Middle frontal gyrus (tissue), 1 donor: ENCODE results near the gene SEC14L5.

Experiments used
- DNase-seq: peaks from one replicate; pipeline ENCODE4 v3.0.0-alpha.2; 2015; ENCODE audit warnings: low spot score; ENCODE audit errors: extremely low spot score

The SEC14L5 gene

GRCh38 chr16:4957720-4958509, at the start of gene SEC14L5:
Gene SEC14L5 (plus strand): TSS chr16:4958330. CDS start chr16:4959324, 994 bp downstream.
- DNase-seq, result peak; percentile 91

- no peak for DNase-seq
Observed at GRCh38 chr16:4908854-4909401, 49.2 kb upstream of the SEC14L5 start.

DNA sequence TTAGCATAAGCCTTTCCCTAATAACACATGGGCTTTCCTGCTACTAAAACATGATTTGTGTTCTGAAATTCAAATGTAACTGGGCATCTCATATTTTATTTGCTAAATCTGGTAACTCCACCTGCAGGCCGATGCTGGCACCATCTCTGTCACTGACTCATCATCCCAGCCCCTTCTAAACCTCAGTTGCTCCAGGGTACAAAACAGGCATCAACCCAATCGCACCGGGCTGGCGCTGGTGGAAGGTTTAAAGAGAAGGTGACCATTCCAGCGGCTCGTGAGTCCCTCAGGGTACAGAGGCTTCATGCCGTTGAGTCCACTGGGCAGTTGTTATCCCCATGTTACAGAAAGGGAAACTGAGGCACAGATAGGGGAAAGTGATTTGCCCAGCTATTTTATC, 48.3 kb upstream of the SEC14L5 start:
- no peak for DNase-seq

DNA sequence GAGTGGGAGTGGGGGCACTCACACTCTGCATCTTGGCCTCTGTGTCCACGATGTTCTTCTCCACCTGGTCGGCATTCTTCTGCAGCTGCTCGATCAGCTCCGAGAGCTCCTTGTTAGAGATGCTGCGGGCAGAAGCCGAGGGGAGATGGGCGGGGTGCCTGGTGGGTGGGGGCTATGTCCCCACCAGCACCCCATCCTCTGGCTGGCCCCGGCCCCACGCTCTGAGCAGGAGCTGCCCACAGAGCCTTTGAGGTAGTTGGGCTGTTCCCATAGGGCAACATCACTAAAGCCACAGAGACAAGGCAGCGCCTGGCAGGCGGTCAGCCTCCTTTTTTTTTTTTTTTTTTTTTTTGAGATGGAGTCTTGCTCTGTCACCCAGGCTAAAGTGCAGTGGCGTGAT, 47.3 kb upstream of the SEC14L5 start:
- DNase-seq, result no peak

GRCh38 chr16:4911970-4912386, 46.2 kb upstream of the SEC14L5 start:
- DNase-seq, result no peak

- DNase-seq, result no peak
Observed at GRCh38 chr16:4913130-4913773, 44.9 kb upstream of the SEC14L5 start.

DNA sequence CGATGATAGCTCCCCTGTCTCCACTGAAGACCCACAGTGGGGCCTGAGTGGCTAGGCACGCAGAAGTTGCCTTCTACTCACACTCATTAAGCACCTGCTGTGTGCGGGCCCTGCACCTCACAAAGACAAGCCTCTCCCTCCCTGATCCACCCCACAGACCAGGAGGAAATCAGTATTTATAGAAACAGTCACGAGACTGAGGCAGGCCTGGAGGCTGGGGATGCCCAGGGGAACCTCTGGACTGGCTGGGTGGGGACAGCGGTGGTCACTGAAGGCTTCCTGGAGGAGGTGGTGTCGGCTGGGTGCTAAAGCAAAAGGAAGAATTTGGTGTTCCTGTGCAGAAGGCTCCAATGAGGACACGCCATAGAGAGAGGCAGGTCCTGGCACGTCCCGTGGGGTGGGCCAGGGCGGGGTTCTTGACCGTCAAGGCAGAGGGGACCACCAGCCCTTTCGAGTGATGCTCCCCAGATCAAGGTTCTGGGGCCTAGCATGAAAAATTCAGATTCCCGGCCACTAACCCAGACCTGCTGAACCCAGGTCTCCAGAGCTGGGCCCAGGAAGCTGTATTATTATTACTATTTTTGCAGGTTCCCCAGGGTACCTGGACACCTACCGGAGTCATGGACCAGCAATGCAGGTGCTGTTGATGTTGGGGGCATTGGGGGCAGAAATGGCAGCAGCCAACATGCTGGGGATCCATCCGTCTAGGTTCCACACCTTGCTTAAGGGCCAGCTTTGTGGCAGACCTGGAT, 44.2 kb upstream of the SEC14L5 start:
- DNase-seq, result no peak

DNA sequence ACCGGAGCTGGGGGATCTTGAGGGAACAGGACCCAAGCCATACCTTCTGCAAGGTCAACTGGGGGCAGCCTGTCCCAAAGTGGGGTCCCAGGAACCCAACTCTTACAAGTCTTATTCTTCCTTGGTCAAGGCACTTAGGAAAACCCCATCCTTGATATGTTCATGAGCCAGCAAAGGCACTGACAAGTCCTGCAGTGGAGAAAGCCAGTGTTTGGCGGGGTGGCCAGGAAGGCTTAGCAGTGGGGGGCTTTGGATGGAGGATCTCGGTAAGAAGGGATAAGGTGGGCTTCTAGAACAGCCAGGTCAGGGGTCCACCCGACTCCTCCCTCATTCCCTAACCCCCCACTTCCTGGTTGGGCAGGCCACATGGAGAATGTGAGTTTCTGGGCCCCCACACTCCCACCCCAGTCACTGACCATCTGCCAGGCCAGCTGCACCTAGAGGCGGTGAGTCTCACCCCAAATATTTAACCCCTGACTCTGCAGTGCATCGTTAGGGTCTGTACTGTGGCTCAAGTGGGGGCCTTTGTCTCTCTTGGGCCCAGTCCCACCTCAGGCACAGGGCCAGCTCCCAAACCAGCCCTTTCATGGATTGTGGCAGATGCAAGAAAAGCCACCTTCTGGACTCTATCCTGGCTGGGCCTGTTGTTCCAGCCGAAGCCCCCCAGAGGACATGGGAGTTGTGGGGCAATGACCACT, 43.5 kb upstream of the SEC14L5 start:
- no peak for DNase-seq

- DNase-seq, result no peak
Observed at GRCh38 chr16:4915226-4915761, 42.8 kb upstream of the SEC14L5 start.

- no peak for DNase-seq
Observed at GRCh38 chr16:4917117-4917516, 41.0 kb upstream of the SEC14L5 start.

- DNase-seq, result no peak
Observed at GRCh38 chr16:4918781-4919251, 39.3 kb upstream of the SEC14L5 start.

GRCh38 chr16:4920826-4921225, 37.3 kb upstream of the SEC14L5 start:
- no peak for DNase-seq

- no peak for DNase-seq
Observed at GRCh38 chr16:4922721-4923342, 35.3 kb upstream of the SEC14L5 start.

DNA sequence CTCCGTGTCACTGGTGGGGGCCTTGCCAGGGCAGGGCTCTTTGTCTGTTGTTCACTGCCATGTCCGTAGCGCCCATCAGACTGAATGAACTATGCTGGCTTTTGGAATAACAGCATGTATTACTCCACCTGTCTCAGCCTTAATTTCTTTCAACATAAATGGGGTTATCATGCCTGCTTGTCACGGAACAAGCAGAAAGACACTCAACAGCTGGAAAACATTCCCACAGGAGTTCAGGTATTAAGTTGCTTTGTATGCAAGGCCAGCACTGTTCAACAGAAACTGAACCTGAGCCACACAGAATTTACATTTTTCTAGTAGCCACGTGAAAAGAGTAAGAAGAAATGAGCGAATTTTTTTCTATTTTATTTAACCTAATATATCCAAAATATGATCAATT, 34.3 kb upstream of the SEC14L5 start:
- DNase-seq, result no peak

DNA sequence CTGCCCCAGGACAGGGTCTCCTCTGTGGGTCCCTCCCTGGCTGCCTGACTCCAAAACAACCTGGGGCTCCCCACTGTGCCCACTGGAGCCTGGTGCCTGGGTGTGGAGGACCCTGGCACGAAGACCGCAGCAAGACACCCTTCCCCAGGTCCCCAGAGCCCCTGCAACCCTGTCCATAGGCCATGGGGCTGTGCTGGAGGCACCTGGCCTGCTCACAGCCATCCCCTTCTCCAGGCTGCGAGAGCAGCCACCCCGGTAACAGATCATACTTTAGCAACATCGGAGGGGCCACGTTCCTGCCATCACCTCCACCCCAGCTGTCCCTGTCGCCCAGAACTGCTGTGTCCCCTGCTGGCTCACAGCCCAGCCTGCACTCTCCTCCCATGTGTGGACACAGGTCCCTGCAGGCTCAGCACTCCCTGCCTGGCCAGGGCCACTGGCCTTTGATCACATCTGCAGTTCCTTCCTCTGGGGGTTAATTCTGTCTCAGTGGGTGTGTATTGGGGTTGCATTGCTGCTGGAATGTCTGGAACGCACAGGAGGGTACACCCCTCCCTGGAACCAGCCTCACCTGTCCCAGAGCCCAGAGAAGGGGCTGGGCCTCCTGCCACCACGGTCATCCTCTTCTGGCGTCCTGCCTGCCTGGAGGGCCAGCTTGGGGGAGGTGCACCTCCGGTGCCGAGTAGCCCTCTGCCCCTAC, 33.4 kb upstream of the SEC14L5 start:
- DNase-seq, result no peak

DNA sequence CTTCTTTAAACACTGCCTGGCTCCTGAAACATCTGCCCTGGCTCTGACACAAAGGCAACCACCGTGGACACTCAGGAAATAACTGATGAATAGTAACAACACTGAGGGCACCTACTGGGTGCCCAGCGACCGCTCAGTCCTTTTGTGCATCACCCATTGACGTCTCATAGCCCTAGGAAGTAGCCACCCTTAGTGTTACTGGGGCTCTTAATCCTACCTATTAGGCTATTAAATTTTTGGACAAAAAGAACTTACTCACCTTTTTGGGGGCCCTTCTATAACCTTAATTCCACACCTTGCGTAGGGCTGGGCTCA, 32.9 kb upstream of the SEC14L5 start:
- no peak for DNase-seq

DNA sequence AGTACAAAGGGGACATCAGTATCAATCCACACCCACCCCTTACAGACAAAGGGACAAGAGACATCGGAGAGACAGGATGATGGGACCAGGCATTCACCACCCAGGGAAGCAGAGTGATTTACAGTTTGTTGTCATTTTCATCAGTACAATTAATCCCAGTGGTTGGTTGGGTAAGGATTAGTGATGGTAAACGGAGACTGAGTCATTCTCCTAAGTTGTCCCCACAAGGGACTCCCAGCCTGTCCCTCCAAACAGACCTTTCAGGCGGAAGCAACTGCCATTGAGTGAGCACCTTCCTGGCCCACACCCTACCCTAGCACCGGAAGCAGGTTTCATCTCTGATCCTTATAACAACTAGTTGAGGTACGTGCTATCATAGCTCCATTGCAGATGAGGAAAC, 32.3 kb upstream of the SEC14L5 start:
- DNase-seq, result no peak

GRCh38 chr16:4926928-4927327, 31.2 kb upstream of the SEC14L5 start:
- no peak for DNase-seq

DNA sequence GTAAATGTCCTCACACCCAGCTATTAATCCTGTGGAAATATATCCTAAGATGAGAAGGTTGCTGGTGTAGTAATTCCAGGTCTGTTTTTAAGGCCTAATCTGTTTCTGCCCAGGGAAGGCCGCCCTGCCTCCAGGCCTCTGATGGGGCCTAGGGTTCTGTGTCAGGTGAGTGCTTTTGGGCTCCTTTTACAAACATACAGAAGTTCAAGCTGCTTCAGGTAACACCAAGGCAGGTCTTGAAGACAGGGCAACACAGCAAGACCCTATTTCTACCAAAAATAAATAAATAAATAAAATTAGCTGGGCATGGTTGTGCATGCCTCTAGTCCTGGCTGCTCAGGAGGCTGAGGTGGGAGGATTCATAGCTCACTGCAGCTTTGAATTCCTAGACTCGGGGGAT, 30.5 kb upstream of the SEC14L5 start:
- DNase-seq, result no peak

- DNase-seq, result no peak
Observed at GRCh38 chr16:4928227-4928626, 29.9 kb upstream of the SEC14L5 start.
